Stimulated activated naive CD4-positive, alpha-beta T cell treated with Interleukin-2 at 50 U/mL for 16 hours (primary cell): ENCODE measurements around the gene RBPMS2.
"Not testable (repeated sequence)": the region's sequence is repeated elsewhere in the genome, so short reads cannot be mapped to it uniquely, and the experiment has no call there.

Experiments
- DNase-seq: peaks from one replicate; lab custom pipeline; 2025; lab: John Stamatoyannopoulos, UW

The RBPMS2 gene

DNA sequence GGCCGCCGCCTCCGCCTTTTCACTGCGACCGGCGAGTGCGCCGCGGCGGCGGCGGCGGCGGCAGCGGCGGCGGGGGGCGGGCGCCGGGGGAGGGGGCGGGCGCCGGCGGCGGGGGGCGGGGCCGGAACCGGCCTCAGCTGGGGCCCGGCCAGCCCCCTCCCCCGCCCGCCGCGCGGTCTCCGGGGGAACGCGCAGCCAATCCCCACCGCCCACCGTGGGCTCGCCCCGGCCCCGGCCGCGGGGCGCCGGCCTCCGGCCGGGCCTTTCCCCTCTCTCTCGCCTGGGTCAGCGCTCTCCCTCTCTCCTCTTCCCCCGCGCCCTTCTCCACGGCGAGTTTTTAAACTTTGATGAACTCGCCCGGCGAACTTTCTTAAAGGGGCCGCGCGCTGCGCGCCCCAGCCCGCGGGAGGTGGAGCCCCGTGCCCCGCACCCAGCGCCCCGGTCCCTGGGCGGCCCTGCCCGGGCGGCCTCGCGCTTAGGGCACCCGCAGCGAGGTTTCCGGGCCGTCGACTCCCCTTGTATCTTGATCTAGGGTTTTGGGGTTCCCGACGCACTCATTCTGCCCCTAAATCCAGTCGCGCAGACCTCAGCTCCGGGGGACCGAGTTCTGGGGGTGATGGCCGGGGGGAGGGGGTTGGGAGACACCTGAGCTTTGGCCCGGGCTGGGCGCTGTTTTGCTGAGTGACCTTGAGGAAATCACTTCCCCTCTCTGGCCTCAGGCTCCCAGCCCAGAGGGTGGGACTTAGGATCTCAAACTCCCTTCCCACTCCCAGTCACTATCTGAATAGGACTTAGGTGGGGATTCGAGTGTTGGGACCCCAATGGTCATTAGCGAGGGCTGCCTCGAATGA is at the start of gene RBPMS2:
RBPMS2 (minus strand) TSS at position 39 of the 851 bp plus-strand sequence. CDS start 270 bp downstream, outside the sequence.
- DNase-seq: no peak

DNA sequence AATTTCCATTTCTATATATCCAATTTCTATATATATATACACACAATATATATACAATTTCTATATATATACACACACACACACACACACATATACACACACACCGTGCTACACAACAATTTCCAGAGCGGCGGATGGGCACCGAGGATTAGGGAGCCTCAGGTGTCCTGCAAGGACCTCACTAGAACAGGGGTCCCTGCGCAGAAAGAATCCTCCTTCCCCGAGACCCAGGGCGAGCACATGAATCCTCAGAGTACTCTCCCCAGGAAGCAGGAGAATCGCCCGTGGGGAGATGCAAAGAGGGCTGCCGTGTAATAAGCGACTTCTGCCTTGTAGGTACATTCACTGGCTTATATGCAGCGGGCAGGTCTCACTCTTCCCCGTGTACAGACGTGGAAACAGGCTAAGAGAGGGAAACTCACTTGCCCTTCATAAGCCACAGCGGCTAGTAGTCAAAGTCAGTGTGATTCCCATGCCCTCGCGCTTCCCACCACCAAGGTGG is 49.6 kb upstream of the RBPMS2 start:
- no peak for DNase-seq

DNA sequence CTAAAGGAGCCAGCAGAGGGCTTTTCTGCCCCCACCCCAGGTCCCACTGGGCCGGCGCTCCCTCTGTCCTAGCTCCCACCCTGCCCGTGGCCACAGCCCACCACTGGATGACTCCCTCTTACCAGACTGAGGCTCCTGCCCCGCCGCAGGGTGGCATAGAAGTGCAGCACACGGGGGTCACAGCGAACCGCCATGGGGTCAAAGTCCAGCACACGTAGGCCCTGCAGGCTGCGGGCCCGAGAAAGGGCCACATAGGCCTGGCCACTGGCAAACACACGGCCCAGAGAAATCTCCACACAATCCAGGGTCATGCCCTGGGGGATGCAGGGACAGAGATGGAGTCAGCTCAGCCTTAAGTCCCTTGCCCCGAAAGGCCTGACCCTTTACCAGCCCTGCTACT is 41.1 kb upstream of the RBPMS2 start:
- no peak for DNase-seq

DNA sequence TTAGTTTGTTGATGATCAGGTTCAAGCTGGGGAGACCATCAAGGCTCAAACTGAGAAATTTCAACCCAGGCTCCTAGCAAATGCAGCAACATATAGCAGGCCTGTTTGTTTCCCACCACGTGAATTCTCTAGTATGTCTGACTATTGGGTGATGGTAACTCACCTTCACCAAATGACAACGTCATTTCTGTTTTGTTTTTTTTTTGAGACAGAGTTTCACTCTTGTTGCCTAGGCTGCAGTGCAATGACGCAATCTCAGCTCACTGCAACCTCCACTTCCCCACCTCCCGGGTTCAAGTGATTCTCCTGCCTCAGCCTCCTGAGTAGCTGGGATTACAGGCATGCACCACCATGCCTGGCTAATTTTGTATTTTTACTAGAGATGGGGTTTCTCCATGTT is 39.6 kb upstream of the RBPMS2 start:
- not testable (repeated sequence) for DNase-seq

DNA sequence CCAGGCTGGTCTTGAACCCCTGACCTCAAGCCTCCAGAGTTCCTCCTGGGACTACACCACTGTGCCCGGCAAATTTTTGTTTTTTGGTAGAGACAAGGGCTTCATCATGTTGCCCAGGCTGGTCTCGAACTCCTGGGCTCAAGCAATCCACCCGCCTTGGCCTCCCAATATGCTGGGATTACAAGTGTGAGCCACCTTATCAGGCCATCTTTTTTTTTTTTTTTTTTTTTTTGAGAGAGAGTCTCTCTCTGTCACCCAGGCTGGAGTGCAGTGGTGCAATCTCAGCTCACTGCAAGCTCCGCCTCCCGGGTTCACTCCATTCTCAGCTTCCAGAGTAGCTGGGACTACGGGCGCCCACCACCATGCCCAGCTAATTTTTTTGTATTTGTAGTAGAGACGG is 38.9 kb upstream of the RBPMS2 start:
- not testable (repeated sequence) for DNase-seq

DNA sequence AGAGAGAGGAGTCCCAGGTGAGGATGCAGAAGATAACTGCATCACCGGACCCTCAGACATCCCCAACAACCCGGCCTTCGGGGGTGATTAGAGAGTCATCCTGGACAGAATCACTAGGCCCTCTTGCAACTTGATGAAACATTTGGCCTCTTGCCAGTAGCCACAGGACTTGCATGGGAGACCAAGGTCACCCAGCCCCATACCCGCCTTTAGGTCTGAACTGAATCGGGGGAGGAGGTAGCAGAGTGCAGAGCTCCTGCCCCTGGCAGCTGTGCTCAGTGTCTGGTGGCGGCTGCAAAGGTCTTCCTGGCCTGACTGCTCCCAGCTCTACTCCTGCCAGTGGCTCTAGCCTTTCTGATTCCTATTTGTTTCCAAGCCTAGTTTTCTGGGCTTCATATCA is 37.7 kb upstream of the RBPMS2 start:
- no peak for DNase-seq

DNA sequence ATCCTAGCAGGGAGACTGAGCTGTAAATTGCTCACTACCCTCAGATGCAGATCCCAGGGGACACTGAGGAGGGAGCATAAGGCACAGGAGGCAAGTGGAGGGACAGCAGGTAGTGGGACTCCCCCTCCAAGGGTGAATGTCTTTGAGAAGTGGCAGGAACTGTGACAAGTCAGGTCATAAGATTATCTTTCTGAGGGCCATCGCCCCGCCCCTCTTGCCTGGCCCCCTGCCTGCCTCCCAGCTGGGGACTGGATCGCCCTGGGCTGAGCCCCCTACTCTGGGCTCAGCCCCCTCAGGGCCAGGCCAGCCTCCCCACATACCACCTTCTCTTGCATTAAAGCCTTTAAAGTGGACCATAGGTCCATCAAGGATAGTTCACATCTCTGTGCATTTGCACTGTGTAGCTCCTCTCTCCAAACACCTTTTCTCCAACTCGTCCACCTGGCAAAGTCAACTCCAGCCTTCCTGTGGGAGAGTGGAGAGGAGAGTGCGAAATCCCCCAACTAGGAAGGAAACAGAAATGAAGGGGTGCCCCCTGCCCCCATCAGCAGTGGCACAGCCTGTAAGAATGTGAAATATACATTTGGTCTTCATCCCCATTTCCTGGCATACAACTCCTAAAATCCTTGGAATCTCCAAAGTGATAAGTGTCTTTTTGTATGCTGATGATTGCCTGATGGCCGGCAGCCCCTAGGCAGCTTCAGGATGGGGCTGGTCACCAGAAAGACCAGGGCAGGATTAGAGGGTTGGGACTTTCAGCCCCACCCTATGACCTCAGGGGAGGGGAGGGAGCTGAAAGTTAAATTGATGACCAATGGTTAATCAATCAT is 35.3 kb upstream of the RBPMS2 start:
- no peak for DNase-seq

DNA sequence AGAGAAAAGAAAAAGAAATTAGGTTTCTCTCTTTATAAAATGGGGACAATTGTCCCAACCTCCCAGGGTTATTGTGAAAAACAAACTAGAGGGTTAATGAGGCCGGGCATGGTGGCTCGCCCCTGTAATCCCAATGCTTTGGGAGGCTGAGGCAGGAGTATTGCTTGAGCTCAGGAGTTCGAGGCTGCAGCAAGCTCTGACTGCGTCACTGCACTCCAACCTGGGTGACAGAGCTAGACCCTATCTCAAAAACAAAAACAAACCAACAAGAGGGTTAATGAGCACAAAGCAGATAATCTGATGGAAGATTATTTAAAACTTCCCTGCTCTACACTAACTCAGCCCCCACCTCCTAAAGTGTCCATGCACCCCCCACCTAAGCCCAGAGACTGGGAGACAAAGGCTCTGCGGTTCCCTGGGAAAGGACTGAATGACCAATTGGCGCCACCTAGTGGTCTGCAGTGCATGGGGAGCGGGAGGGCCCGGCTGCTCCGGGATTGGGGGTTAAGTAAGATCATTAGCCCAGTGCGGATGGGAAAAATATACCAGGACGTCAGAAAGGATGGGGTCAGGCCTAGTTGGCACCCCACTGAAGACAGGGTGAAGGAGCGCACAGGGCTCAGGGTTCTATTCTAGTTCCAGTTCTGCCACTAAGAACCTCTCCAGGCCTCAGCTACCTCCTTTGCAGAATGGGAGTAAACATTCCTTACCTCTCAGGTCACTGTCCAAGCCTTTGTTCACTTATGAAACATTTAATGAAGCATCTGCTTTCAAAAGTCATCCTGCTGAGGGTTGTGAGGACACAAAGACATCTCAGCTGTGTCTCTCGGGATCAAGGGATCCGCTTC is 34.5 kb upstream of the RBPMS2 start:
- peak; percentile 63 for DNase-seq

DNA sequence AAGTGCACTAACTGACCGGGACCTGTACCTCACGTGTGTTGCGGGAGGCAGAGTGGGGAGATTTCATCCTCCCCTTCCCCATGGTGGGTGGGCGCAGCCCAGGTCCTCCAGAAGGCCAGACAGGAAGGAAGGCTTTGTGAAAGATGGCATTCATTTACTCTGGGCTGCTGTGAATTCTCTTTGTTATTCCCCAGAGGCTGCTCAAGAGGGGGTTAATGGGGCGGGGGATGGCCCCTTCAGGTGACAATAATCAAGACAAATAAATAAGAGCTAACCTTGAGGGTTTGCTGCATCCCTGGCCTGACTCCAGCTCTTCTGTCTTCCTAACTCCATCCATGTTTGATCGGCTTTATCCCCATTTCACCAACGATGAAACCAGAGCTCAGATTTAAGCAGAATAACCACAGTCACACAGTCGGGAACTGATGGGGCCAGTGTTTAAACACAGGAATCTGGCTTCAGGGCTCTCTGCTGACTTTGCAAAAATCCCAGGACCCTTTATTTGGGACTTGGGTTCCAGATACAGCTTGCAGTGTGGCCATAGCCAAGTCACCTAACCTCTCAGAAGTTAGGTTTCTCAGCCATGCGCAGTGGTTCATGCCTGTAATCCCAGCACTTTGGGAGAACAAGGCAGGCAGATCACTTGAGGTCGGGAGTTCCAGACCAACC is 33.5 kb upstream of the RBPMS2 start:
- no peak for DNase-seq

DNA sequence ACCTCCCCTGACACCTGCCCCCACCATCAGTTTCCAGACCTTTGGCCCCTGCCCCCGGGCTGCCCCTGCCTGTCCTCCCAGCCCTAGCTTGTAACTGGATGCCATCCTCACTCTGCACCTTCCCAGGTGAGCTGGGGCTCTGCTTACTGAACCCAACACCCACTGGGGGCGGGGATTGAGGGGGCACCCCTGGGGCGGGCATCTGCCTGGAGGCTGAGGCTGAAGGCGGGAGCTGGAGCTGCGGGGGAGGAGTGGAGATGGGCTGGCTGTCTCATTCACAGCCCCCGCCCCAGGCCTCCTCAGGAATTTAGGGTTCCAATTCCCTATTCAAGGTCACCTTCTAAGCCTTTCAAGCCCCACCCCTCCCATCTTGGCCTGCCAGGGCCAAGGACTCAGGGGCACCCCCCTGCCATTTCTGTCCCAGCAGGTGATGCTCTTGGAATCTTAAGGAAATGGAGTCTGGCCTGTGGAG is 32.4 kb upstream of the RBPMS2 start:
- no peak for DNase-seq

DNA sequence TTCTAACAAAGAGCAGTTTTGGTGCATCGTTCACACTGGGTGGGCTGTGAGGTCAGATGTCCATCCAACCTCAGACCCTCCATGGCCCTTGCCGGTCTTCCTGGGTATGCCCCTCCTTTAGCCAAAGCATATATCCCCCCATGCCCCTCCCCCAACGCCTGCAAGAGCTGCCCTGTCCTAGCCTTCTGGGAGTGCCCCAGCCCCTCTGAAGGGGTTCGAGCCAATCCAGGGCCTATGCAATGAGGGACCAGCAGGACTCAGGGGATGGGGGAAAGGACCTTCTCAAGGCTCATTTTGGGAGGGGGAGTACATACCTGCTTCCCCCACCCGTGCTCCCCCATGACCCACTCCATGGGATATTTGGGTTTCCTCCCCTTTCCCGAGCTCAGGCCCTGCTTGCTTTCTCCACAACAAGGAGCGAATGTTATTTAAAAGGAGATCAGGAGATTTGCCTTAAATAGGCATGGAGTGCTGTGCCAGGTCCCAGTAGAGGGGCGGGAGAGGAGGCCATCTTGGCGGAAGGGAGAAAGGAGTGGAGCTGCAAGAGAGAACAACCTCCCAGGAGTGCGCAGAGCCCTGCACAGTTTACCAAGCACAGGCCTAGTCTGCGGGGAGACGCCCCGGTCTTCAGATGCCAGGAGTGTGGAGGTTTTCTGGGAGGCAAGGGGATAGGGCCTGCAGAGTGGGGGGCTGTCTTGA is 31.8 kb upstream of the RBPMS2 start:
- no peak for DNase-seq

DNA sequence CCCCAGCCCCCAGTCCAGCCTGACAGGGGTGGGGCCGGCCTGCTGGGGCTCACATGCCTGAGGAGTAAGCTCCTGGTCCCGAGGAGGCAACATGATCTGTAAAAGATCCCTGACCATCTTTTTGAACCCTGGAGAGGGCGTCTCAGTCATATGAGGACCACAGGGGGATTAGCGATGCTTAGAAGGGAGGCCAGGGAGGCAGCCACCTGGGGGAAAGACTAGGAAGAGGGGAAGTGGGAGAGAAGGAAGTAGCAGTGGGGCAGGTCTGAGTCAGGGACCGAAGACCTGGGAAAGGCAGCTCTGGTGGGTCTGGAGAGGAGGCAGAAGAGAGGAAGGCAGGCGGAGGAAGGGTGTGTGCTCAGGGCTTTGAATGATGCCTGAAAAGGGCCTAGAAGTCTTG is 31.1 kb upstream of the RBPMS2 start:
- DNase-seq: no peak

DNA sequence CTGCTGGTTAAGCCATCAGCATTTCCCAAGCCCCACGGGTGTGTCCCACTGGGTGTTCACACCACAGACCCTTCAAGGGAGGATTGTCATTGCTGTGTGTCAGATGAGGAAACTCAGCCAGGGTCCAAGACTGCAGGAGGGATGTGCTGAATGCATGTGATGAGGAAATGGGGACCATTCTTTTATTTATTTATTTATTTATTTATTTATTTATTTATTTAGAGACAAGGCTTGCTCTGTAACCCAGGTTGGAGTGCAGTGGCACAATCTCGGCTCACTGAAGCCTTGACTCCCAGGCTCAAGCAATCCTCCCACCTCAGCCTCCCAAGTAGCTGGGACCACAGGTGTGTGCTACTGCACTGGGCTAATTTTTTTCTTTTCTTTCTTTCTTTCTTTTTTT is 29.2 kb upstream of the RBPMS2 start:
- no peak for DNase-seq

DNA sequence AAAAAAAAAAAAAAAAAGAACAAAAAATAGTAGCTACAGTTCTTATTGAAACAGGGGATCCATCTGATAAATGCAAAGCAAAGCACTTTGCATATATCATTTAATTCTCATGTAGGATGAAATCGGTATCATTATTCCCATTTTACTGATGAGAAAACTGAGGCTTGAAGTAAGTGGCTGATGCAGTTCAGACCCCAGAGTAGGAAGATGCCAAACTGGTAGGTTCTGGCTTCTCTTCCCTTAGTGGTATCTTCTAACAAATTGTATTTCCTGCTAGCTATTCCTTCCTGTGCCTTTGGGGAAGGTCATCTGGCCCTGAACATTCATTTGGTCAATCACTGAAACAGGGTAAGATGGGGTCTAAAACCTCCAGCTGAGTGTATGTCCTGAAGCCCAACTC is 28.1 kb upstream of the RBPMS2 start:
- DNase-seq: no peak

DNA sequence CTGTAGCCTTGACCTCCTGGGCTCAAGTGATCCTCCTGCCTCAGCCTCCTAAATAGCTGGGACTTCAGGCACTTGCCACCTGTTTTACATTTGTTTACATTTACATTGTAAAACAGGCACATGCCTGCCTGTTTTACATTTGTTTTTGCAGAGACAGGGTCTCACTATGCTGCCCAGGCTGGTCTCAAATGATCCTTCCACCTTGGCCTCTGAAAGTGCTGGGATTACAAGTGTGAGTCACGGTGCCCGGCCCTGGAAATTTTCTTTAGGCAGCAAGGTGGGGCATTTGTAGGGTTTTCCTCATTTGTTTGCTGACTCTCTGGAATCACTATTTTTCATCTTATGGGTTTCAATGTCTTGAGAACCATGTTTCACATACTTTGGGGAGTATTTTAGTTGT is 25.1 kb upstream of the RBPMS2 start:
- no peak for DNase-seq

DNA sequence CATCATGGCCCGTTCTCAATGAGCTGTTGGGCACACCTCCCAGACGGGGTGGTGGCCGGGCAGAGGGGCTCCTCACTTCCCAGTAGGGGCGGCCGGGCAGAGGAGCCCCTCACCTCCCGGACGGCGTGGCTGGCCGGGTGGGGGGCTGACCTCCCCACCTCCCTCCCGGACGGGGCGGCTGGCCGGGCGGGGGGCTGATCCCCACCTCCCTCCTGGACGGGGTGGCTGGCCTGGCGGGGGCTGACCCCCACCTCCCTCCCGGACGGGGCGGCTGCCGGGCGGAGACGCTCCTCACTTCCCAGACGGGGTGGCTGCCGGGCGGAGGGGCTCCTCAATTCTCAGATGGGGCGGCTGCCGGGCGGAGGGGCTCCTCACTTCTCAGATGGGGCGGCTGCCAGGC is 23.5 kb upstream of the RBPMS2 start:
- not testable (repeated sequence) for DNase-seq

DNA sequence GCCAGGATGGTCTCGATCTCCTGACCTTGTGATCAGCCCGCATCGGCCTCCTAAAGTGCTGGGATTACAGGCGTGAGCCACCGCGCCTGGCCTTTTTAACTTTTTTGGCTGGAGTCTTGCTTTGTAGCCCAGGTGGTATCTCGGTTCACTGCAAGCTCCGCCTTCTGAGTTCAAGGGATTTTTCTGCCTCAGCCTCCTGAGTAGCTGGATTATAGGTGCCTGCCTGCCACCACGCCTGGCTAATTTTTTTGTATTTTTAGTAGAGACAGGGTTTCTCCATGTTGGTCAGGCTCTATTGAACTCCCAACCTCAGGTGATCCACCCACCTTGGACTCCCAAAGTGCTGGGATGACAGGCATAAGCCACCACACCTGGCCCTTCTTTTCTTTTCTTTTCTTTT is 20.5 kb upstream of the RBPMS2 start:
- DNase-seq: not testable (repeated sequence)

DNA sequence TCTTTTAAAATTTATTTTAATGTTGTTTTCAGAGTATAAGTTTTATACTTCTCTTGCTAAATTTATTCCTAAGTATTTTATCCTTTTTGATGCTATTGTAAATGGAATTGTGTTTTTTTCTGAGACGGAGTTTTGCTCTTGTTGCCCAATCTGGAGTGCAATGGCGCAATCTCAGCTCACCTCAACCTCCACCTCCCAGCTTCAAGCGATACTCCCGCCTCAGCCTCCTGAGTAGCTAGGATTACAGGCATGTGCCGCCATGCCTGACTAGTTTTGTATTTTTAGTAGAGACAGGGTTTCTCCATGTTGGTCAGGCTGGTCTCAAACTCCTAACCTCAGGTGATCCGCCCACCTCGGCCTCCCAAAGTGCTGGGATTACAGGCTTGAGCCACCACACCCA is 19.9 kb upstream of the RBPMS2 start:
- not testable (repeated sequence) for DNase-seq

DNA sequence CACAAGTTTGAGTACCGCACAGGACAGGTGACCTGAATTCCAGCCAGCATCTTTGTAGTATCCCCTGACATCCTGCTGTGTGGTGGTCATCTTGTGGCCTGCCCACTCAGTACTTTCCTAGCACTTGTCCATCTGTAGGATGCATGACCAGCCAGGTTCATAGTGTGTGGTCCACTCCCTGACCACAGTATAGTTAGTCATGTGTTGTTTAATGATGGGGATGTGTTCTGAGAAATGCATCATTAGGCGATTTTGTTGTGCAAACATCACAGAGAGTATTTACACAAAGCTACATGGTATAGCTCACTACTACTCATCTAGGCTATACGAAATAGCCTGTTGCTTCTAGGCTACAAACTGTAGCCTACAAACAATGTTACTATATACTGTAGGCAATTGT is 16.9 kb upstream of the RBPMS2 start:
- DNase-seq: no peak

DNA sequence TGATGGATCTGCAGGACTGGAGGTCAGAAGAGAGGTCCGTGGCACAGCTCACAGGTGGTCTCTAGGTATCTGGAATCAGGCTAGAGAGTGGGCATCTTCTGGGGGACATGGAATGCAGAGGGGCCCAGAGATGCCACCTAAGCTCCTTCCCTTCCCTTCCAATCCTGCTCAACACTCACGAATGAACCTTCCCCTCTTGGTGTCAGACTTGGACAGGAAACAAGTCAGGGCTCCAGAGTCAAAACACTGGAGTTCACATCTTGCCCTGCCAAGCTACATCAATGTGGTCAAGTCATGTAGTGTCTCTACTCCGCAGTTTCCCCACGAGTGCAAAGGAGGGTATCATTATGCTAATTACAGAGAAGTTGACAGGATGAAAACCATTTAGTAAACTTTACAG is 16.0 kb upstream of the RBPMS2 start:
- no peak for DNase-seq

DNA sequence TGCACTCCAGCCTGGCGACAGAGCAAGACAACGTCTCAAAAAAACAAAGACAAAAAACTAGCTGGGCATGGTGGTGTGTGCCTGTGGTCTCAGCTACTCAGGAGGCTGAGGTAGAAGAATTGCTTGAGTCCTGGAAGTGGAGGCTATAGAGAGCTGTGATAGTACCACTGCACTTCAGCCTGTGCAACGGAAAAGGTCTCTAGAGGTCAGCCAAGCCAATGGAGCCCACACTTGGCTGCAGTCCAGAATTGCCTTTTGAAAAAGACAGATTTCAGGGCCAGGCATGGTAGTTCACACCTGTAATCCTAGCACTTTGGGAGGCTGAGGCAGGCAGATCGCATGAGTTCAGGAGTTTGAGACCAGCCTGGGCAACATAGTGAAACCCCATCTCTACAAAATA is 8.4 kb upstream of the RBPMS2 start:
- DNase-seq: no peak
